ENCODE measurements around the gene STIM1.

- TF ChIP-seq YY1 (IDR thresholded peaks at IDR 0.05; ENCODE audit: insufficient read depth, insufficient read length) (no peak), SUZ12 (IDR thresholded peaks at IDR 0.05; ENCODE audit: extremely low read depth, insufficient read depth, insufficient read length) (no peak)
These were observed 207.9 kb downstream of the STIM1 start for GRCh38 chr11:4063348-4063747.
